ENCODE measurements around the gene MUS81. TPM values are rescaled to one million over a fixed set of nuclear protein-coding genes. Genes with fewer than 3 reads are reported as not detected.

The MUS81 gene
- total and polyA plus RNA-seq, 10 of the 15 experiments (the other 5 are each of a cell fraction or from before 2014, with no cell fraction given) = 11.8 to 76.1 (median 48.4) TPM

GRCh38 chr11:65856689-65857499 is 3.3 kb upstream of the MUS81 start (continued):
- TF ChIP-seq E4F1 (IDR thresholded peaks at IDR 0.05; ENCODE audit: borderline replicate concordance, partially characterized antibody) (peak; percentile 29), SPI1 (IDR thresholded peaks at IDR 0.05; ENCODE audit: borderline replicate concordance, insufficient read depth, low read depth, low read length) (peak; percentile 90), ATF3 (IDR thresholded peaks at IDR 0.05; ENCODE audit: borderline replicate concordance, extremely low read depth, low read depth, low read length) (peak; percentile 65; the same call in 1 of the 2 replicates), FOXM1 (IDR thresholded peaks at IDR 0.05; ENCODE audit: low read depth, low read length) (no peak), NFXL1 (IDR thresholded peaks at IDR 0.05; ENCODE audit: borderline replicate concordance) (no peak), MLLT1 (IDR thresholded peaks at IDR 0.05) (0 out of 2 replicates have a peak, but pooled peaks have one; percentile 51), RCOR1 (conservative IDR thresholded peaks at IDR 0.05; ENCODE audit: low read depth, low read length) (no peak), E2F8 (IDR thresholded peaks at IDR 0.05; ENCODE audit: low read depth, partially characterized antibody) (peak; percentile 85), MXI1 (IDR thresholded peaks at IDR 0.05; ENCODE audit: low read depth, low read length) (peak; percentile 80), BCL3 (IDR thresholded peaks at IDR 0.05; ENCODE audit: borderline replicate concordance, insufficient read depth, low read depth, low read length, poor library complexity, severe bottlenecking) (peak; percentile 30), USF2 (IDR thresholded peaks at IDR 0.05; ENCODE audit: borderline replicate concordance, low read depth, low read length) (peak; percentile 72), RB1 (IDR thresholded peaks at IDR 0.05; ENCODE audit: borderline replicate concordance) (no peak), POLR2A (IDR thresholded peaks at IDR 0.05; ENCODE audit: low read depth, low read length) (peak; percentile 79), ETV6 (conservative IDR thresholded peaks at IDR 0.05 in 1 of 2, IDR thresholded peaks at IDR 0.05 in 1 of 2; ENCODE audit: borderline replicate concordance in 1 of 2, low read depth in 1 of 2) (0 out of 4 replicates have a peak, but pooled peaks of 1 of the 2 experiments have one; percentile 8), CHD1 (IDR thresholded peaks at IDR 0.05; ENCODE audit: low read depth, low read length) (no peak), ELK1 (IDR thresholded peaks at IDR 0.05; ENCODE audit: low read depth, low read length) (peak; percentile 28; the same call in 1 of the 2 replicates)
